ENCODE measurements around the gene SNX32. TPM values are rescaled to one million over a fixed set of nuclear protein-coding genes. Genes with fewer than 3 reads are reported as not detected.

The SNX32 gene
- total and polyA plus RNA-seq, 2 experiments from 2014 or later: 5.9 to 13.2 TPM

- Histone ChIP-seq H3K27me3 (peaks cover 60% of the 10 kb centered on the region), H3K4me1 (ENCODE audit: low read depth) (peaks cover 12% of the 10 kb centered on the region), H3K9me3 (ENCODE audit: low read depth) (no peaks in the 10 kb centered on the region), H3K27ac (no peak overlapping the region), H3K36me3 (no peaks in the 10 kb centered on the region), H3K4me3 (no peak overlapping the region)
- TF ChIP-seq CTCF (IDR thresholded peaks at IDR 0.05; ENCODE audit: low read depth, low read length): no peak
- no peak for DNase-seq (ENCODE audit: low read depth in 1 of 2, low spot score in 1 of 2)
Measured at GRCh38 chr11:65896034-65896999, 62.6 kb downstream of the SNX32 start.

GRCh38 chr11:65897020-65897471 is 63.3 kb downstream of the SNX32 start:
- Histone ChIP-seq H3K27me3 (peaks cover 67% of the 10 kb centered on the region), H3K36me3 (no peaks in the 10 kb centered on the region), H3K9me3 (ENCODE audit: low read depth) (no peaks in the 10 kb centered on the region), H3K4me3 (no peak overlapping the region), H3K27ac (no peak overlapping the region), H3K4me1 (ENCODE audit: low read depth) (peaks cover 10% of the 10 kb centered on the region)
- TF ChIP-seq CTCF (IDR thresholded peaks at IDR 0.05; ENCODE audit: low read depth, low read length): no peak
- no peak for DNase-seq (ENCODE audit: low read depth in 1 of 2, low spot score in 1 of 2)

GRCh38 chr11:65898656-65899355 is 65.0 kb downstream of the SNX32 start:
- no peaks in the 10 kb centered on the region for H3K36me3 ChIP-seq
- H3K9me3 ChIP-seq (ENCODE audit: low read depth): no peaks in the 10 kb centered on the region
- no peak for DNase-seq (ENCODE audit: low read depth in 1 of 2, low spot score in 1 of 2)
- peaks cover 83% of the 10 kb centered on the region for H3K27me3 ChIP-seq
- no peaks in the 10 kb centered on the region for H3K4me1 ChIP-seq (ENCODE audit: low read depth)
- H3K27ac ChIP-seq: no peak overlapping the region
- H3K4me3 ChIP-seq: no peak overlapping the region
- TF ChIP-seq CTCF (IDR thresholded peaks at IDR 0.05; ENCODE audit: low read depth, low read length): no peak

GRCh38 chr11:65899356-65900124 is 65.8 kb downstream of the SNX32 start:
- Histone ChIP-seq H3K27ac (no peak overlapping the region), H3K27me3 (peaks cover 85% of the 10 kb centered on the region), H3K9me3 (ENCODE audit: low read depth) (no peaks in the 10 kb centered on the region), H3K4me3 (peak overlapping the region; percentile 35), H3K36me3 (no peaks in the 10 kb centered on the region), H3K4me1 (ENCODE audit: low read depth) (no peaks in the 10 kb centered on the region)
- DNase-seq (ENCODE audit: low read depth in 1 of 2, low spot score in 1 of 2): peak; percentile 18 to 75
- no peak for TF ChIP-seq CTCF (IDR thresholded peaks at IDR 0.05; ENCODE audit: low read depth, low read length)
